Measurements from ENCODE around the gene CRLF2. TPM values are rescaled to one million over a fixed set of nuclear protein-coding genes. Genes with fewer than 3 reads are reported as not detected.
A peak's percentile ranks its signal among the peaks of the same experiment; 100 is the strongest.
"Not testable (repeated sequence)": the region's sequence is repeated elsewhere in the genome, so short reads cannot be mapped to it uniquely, and the experiment has no call there.

The CRLF2 gene
- total RNA-seq = 1.3 TPM
- long read RNA-seq, partial matches to known transcripts = 0 of 1 reads
- long read RNA-seq, other reads (novel, unspliced or antisense) = 1 of 1 reads

- Histone ChIP-seq H3K27ac (no peak within 1 kb of the TSS), H3K36me3 (no peaks in the 10 kb centered on the region), H3K4me1 (no peaks in the 10 kb centered on the region), H3K4me3 (no peak within 1 kb of the TSS), H3K27me3 (ENCODE audit: low read depth) (no peaks in the 10 kb centered on the region), H3K9me3 (no peaks in the 10 kb centered on the region)
- intact Hi-C loops (cut with DNase I) = no loop called here
- ATAC-seq (no peak), DNase-seq (no peak)
- TF ChIP-seq CTCF (IDR thresholded peaks at IDR 0.05) = no peak
Observed at GRCh38 chrX:1212532-1212931, at the start of gene CRLF2. TSS of gene CRLF2 (minus strand) at chrX:1212649. CDS start at chrX:1212634, 15 bp downstream.

GRCh38 chrX:1261771-1262170, 49.3 kb upstream of the CRLF2 start:
- H3K36me3 ChIP-seq; H3K27me3 ChIP-seq (ENCODE audit: low read depth); DNase-seq; ATAC-seq; H3K9me3 ChIP-seq; H3K27ac ChIP-seq; intact Hi-C loops (cut with DNase I); H3K4me1 ChIP-seq; H3K4me3 ChIP-seq: not testable (repeated sequence)

GRCh38 chrX:1261285-1261684, 48.8 kb upstream of the CRLF2 start:
- DNase-seq (no peak), ATAC-seq (no peak)
- Histone ChIP-seq H3K36me3 (no peaks in the 10 kb centered on the region), H3K9me3 (no peaks in the 10 kb centered on the region), H3K4me3 (no peak overlapping the region), H3K27me3 (ENCODE audit: low read depth) (no peaks in the 10 kb centered on the region), H3K27ac (no peak overlapping the region), H3K4me1 (no peaks in the 10 kb centered on the region)
- intact Hi-C loops (cut with DNase I) = no loop called here
- no peak for TF ChIP-seq CTCF (IDR thresholded peaks at IDR 0.05)

- H3K4me3 ChIP-seq = no peak overlapping the region
- intact Hi-C loops (cut with DNase I) = no loop called here
- TF ChIP-seq CTCF (IDR thresholded peaks at IDR 0.05) = no peak
- H3K4me1 ChIP-seq = peaks cover 19% of the 10 kb centered on the region
- DNase-seq (no peak), ATAC-seq (no peak)
- H3K36me3 ChIP-seq = no peaks in the 10 kb centered on the region
- H3K27me3 ChIP-seq (ENCODE audit: low read depth) = no peaks in the 10 kb centered on the region
- H3K27ac ChIP-seq = no peak overlapping the region
- no peaks in the 10 kb centered on the region for H3K9me3 ChIP-seq
Observed at GRCh38 chrX:1252861-1253260, 40.4 kb upstream of the CRLF2 start.

- DNase-seq (peak; percentile 79), ATAC-seq (peak; percentile 80 to 88)
- Histone ChIP-seq H3K4me3 (peak overlapping the region; percentile 27), H3K27me3 (ENCODE audit: low read depth) (no peaks in the 10 kb centered on the region), H3K27ac (peak overlapping the region; percentile 80), H3K9me3 (no peaks in the 10 kb centered on the region), H3K36me3 (no peaks in the 10 kb centered on the region), H3K4me1 (peaks cover 19% of the 10 kb centered on the region)
- no peak for TF ChIP-seq CTCF (IDR thresholded peaks at IDR 0.05)
- intact Hi-C loops (cut with DNase I) = no loop called here
Observed at GRCh38 chrX:1249101-1249887, 36.8 kb upstream of the CRLF2 start.

GRCh38 chrX:1248331-1249061, 36.0 kb upstream of the CRLF2 start:
- peak; percentile 49 for DNase-seq
- intact Hi-C loops (cut with DNase I) = no loop called here
- ATAC-seq = peak in 1 of 2 donors; percentile 22
- peak overlapping the region; percentile 80 for H3K27ac ChIP-seq
- no peak for TF ChIP-seq CTCF (IDR thresholded peaks at IDR 0.05)
- H3K36me3 ChIP-seq = no peaks in the 10 kb centered on the region
- H3K9me3 ChIP-seq = no peaks in the 10 kb centered on the region
- peaks cover 19% of the 10 kb centered on the region for H3K4me1 ChIP-seq
- peak overlapping the region; percentile 27 for H3K4me3 ChIP-seq
- no peaks in the 10 kb centered on the region for H3K27me3 ChIP-seq (ENCODE audit: low read depth)

All from lower lobe of right lung (tissue), 2 donors.